Esophagus muscularis mucosa (tissue), 4 donors: ENCODE measurements around the gene RESF1.

Source experiments
- EP300 ChIP-seq: sonication (generic); formaldehyde crosslinking; IDR thresholded peaks from one replicate; pipeline ENCODE4 v1.6.1; 2017; ENCODE audit warnings: antibody characterized with exemption
- POLR2A ChIP-seq: fragments of 450-650 bp; IDR thresholded peaks from one replicate; pipeline ENCODE4 v1.6.1; 2017; ENCODE audit warnings: antibody characterized with exemption, moderate library complexity, mild to moderate bottlenecking, low read depth
- TF ChIP-seq, protein P1 (sequence below), 3 experiments: fragments of 200-600 bp in 2 of 3; fragments of 450-650 bp in 1 of 3; sonication (generic) in 2 of 3; IDR thresholded peaks; one replicate each; pipeline ENCODE4 v1.5.1; 2017 to 2019; ENCODE audit warnings: antibody characterized with exemption in 3 of 3, mild to moderate bottlenecking in 2 of 3, moderate library complexity in 1 of 3

DNA sequence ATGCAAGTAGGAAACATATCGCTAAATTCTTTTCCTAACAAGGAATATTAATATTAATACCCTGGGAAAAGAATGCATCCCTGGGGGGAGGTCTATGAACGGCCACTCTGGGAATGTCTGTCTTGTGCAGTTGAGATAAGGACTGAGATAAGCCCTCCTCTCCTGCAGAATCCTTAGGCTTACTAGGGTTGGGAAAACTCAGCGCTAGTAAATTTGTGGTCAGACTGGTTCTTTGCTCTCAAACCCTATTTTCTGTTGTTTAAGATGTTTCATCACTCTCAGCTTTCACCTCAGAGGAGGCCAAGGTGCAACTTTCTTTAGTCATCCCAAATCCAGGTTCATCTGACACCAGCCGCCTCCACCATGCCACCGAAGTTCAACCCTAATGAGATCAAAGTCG is 11.2 kb upstream of the RESF1 start:
- TF ChIP-seq EP300 (no peak), POLR2A (no peak)
- TF ChIP-seq, protein P1, sequence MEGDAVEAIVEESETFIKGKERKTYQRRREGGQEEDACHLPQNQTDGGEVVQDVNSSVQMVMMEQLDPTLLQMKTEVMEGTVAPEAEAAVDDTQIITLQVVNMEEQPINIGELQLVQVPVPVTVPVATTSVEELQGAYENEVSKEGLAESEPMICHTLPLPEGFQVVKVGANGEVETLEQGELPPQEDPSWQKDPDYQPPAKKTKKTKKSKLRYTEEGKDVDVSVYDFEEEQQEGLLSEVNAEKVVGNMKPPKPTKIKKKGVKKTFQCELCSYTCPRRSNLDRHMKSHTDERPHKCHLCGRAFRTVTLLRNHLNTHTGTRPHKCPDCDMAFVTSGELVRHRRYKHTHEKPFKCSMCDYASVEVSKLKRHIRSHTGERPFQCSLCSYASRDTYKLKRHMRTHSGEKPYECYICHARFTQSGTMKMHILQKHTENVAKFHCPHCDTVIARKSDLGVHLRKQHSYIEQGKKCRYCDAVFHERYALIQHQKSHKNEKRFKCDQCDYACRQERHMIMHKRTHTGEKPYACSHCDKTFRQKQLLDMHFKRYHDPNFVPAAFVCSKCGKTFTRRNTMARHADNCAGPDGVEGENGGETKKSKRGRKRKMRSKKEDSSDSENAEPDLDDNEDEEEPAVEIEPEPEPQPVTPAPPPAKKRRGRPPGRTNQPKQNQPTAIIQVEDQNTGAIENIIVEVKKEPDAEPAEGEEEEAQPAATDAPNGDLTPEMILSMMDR (IDR thresholded peaks at IDR 0.05): no peak
